Fibroblast of villous mesenchyme (primary cell): ENCODE measurements around the gene HARS2. TPM values are rescaled to one million over a fixed set of nuclear protein-coding genes. Genes with fewer than 3 reads are reported as not detected.
"Not testable (repeated sequence)": the region's sequence is repeated elsewhere in the genome, so short reads cannot be mapped to it uniquely, and the experiment has no call there.

Experiments used
- DNase-seq: peaks from one replicate; pipeline ENCODE4 v3.0.0-alpha.2; 2010; ENCODE audit warnings: low read depth
- H3K4me3 ChIP-seq: 2 replicates; pipeline ENCODE4 v1.5.1; 2011; ENCODE audit warnings: low read depth, mild to moderate bottlenecking, low read length
- CTCF ChIP-seq: IDR thresholded peaks from 2 replicates; pipeline ENCODE4 v1.5.1; 2012; ENCODE audit warnings: low read depth, mild to moderate bottlenecking, low read length; ENCODE audit not compliant: insufficient read depth
- total RNA-seq: library from RNA; depleted of rRNA; stranded (reverse); fragments of >200 nt; gene quantifications from 2 replicates; pipeline ENCODE4 v1.2.3, GENCODE V29; 2012

The HARS2 gene
- 29.6 and 32.0 TPM in 2 replicates for total RNA-seq

GRCh38 chr5:140690941-140691924, at the start of gene HARS2, which contains the start of gene HARS1:
HARS2 (plus strand) TSS chr5:140691455; CDS start chr5:140691649, 194 bp downstream.
HARS1 (minus strand) TSS chr5:140691370; CDS start chr5:140691304, 66 bp downstream.
- DNase-seq = peak; percentile 95
- no peak for TF ChIP-seq CTCF
- H3K4me3 ChIP-seq = peak within 1 kb of the TSS; percentile 84

DNA sequence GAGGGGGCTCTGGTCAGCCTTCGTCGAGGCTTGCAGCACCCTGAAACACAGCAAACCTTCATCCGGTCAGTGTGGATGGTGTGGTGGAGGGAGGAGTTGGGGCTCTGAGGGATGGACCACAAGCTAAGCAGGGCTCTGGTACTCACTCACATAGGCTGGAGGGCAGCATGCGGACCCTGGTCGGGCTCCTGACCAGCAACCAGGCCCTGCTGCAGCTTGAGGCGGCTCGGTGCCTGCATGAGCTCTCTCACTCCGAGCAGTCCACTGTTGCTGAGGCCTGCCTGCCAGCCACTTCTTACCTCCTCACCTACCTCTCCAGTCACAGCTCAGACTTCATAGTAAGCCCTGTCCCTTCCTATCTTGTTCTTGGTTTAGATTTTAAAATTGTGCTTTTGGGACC, 49.5 kb upstream of the HARS2 start:
- no peak for TF ChIP-seq CTCF
- no peak for DNase-seq
- H3K4me3 ChIP-seq = no peak overlapping the region

GRCh38 chr5:140642718-140643117, 48.5 kb upstream of the HARS2 start:
- no peak for TF ChIP-seq CTCF
- H3K4me3 ChIP-seq = no peak overlapping the region
- peak; percentile 63 for DNase-seq

DNA sequence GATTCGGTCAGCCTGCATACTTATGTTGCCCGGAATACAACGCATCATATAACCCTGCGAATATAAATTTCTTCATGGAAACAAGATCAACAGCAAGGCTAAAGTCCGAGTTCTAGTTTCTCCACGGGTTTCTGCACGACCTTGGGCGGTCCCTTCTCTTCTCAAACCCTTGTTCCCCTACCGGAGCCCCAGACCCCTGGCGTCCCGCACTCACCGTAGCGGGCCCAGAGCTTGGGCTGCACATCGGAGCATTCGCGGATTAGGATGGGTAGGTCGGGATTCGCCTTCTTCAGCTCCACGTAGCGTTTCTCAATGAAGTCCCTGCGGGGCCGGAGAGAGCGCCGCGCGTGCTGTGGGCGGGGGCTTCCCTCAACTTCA, 44.2 kb upstream of the HARS2 start:
- H3K4me3 ChIP-seq = peak overlapping the region; percentile 85
- no peak for DNase-seq
- no peak for TF ChIP-seq CTCF

- H3K4me3 ChIP-seq = no peak overlapping the region
- no peak for DNase-seq
- no peak for TF ChIP-seq CTCF
Observed at GRCh38 chr5:140658870-140659269, 32.4 kb upstream of the HARS2 start.

DNA sequence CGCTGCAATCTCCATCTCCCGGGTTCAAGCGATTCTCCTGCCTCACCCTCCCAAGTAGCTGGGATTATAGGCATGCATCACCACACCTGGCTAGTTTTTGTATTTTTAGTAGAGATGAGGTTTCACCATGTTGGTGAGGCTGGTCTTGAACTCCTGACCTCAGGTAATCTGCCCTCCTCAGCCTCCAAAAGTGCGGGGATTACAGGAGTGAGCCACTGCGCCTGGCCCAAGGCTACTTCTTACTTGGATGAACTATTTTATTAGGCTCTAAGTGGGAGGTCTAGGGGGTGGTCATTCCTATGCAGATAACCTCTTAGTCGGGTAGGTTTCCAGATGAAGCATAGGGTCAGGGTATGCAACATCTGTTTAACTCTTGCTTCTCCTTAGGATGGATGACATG, 30.9 kb upstream of the HARS2 start:
- DNase-seq, H3K4me3 ChIP-seq: not testable (repeated sequence)

- H3K4me3 ChIP-seq = peak overlapping the region; percentile 88
- TF ChIP-seq CTCF = no peak
- DNase-seq = no peak
Observed at GRCh38 chr5:140664030-140664358, 27.3 kb upstream of the HARS2 start.
